ENCODE data around the gene PRIM1. TPM values are rescaled to one million over a fixed set of nuclear protein-coding genes. Genes with fewer than 3 reads are reported as not detected.
"Not testable (repeated sequence)": the region's sequence is repeated elsewhere in the genome, so short reads cannot be mapped to it uniquely, and the experiment has no call there.

Gene PRIM1
- total and polyA plus RNA-seq, 2 of the 4 experiments (the other 2 are of a cell fraction): 8.6 to 12.0 TPM

- intact Hi-C loops (cut with micrococcal nuclease); H2BK5ac ChIP-seq (ENCODE audit: low read depth, low read length, poor library complexity, severe bottlenecking): not testable (repeated sequence)
Observed at GRCh38 chr12:56799345-56799744, 47.2 kb upstream of the PRIM1 start.

GRCh38 chr12:56795791-56796190, 43.7 kb upstream of the PRIM1 start:
- in situ Hi-C loops (cut with MboI; ENCODE audit: low sequenced_read_pairs); DNase-seq; H3K9me3 ChIP-seq (ENCODE audit: control insufficient read depth, insufficient read depth, low read length); H3K23ac ChIP-seq (ENCODE audit: low read depth, low read length); H4K91ac ChIP-seq (ENCODE audit: insufficient read depth, low read depth, low read length); H3K18ac ChIP-seq (ENCODE audit: low read depth, low read length); H3K27ac ChIP-seq (ENCODE audit: insufficient read depth, low read length); H3K4me2 ChIP-seq (ENCODE audit: low read depth, low read length); H3K36me3 ChIP-seq (ENCODE audit: control insufficient read depth, insufficient read depth, low read length); ATAC-seq (ENCODE audit: low read depth); BruUV-seq (replicated peaks); CTCF ChIA-PET; H2AK5ac ChIP-seq (ENCODE audit: low read depth, low read length); H3K9me1 ChIP-seq (ENCODE audit: insufficient read depth, low read length); POLR2A ChIA-PET (ENCODE audit: unreplicated experiment); H4K5ac ChIP-seq (ENCODE audit: low read depth, low read length); H3K4ac ChIP-seq (ENCODE audit: low read depth, low read length); dilution Hi-C loops (cut with HindIII; ENCODE audit: low sequenced_read_pairs, unreplicated experiment); H2BK5ac ChIP-seq (ENCODE audit: low read depth, low read length, poor library complexity, severe bottlenecking); H3K27me3 ChIP-seq (ENCODE audit: control insufficient read depth, insufficient read depth, low read length); H3K4me1 ChIP-seq (ENCODE audit: control insufficient read depth, insufficient read depth, low read length); H4K8ac ChIP-seq (ENCODE audit: low read depth in 2 of 2, low read length in 2 of 2); H2BK20ac ChIP-seq (ENCODE audit: low read depth, low read length); H2AK9ac ChIP-seq (replicated peaks; ENCODE audit: low read depth, low read length, poor library complexity); H2AFZ ChIP-seq (replicated peaks; ENCODE audit: low read length, poor library complexity); H3K14ac ChIP-seq (replicated peaks; ENCODE audit: low read depth, low read length); intact Hi-C loops (cut with micrococcal nuclease); H3K56ac ChIP-seq (ENCODE audit: extremely low read depth, insufficient read depth, low read length); H3K79me1 ChIP-seq (ENCODE audit: low read depth in 1 of 2, low read length in 2 of 2); H3K4me3 ChIP-seq (ENCODE audit: insufficient read depth, low read depth, low read length); H3K9ac ChIP-seq (ENCODE audit: low read depth, low read length); H4K20me1 ChIP-seq (ENCODE audit: insufficient read depth, low read length); H2BK15ac ChIP-seq (ENCODE audit: low read depth, low read length); H2BK120ac ChIP-seq (ENCODE audit: low read depth, low read length): not testable (repeated sequence)
- WGBS, 2 experiments (ENCODE audit: extremely low coverage in 2 of 2, insufficient read length in 1 of 2): 80% methylated on average over 2 of the region's 27 CpGs; no CpG with 5 or more reads in 1 of the 2 experiments

More at GRCh38 chr12:56799345-56799744, 47.2 kb upstream of the PRIM1 start:
- H3K4ac ChIP-seq (ENCODE audit: low read depth, low read length); DNase-seq; H3K4me3 ChIP-seq (ENCODE audit: insufficient read depth, low read depth, low read length); POLR2A ChIA-PET (ENCODE audit: unreplicated experiment); H3K79me1 ChIP-seq (ENCODE audit: low read depth in 1 of 2, low read length in 2 of 2); H4K5ac ChIP-seq (ENCODE audit: low read depth, low read length); H3K14ac ChIP-seq (replicated peaks; ENCODE audit: low read depth, low read length); H3K9ac ChIP-seq (ENCODE audit: low read depth, low read length); in situ Hi-C loops (cut with MboI; ENCODE audit: low sequenced_read_pairs); H3K36me3 ChIP-seq (ENCODE audit: control insufficient read depth, insufficient read depth, low read length); H2AFZ ChIP-seq (replicated peaks; ENCODE audit: low read length, poor library complexity); H4K8ac ChIP-seq (ENCODE audit: low read depth in 2 of 2, low read length in 2 of 2); H4K91ac ChIP-seq (ENCODE audit: insufficient read depth, low read depth, low read length); BruUV-seq (replicated peaks); H3K27me3 ChIP-seq (ENCODE audit: control insufficient read depth, insufficient read depth, low read length); CTCF ChIA-PET; H2BK15ac ChIP-seq (ENCODE audit: low read depth, low read length); H3K4me2 ChIP-seq (ENCODE audit: low read depth, low read length); H3K4me1 ChIP-seq (ENCODE audit: control insufficient read depth, insufficient read depth, low read length); H3K27ac ChIP-seq (ENCODE audit: insufficient read depth, low read length); dilution Hi-C loops (cut with HindIII; ENCODE audit: low sequenced_read_pairs, unreplicated experiment); H3K9me3 ChIP-seq (ENCODE audit: control insufficient read depth, insufficient read depth, low read length); H3K9me1 ChIP-seq (ENCODE audit: insufficient read depth, low read length); ATAC-seq (ENCODE audit: low read depth); H4K20me1 ChIP-seq (ENCODE audit: insufficient read depth, low read length); H2AK5ac ChIP-seq (ENCODE audit: low read depth, low read length); H3K56ac ChIP-seq (ENCODE audit: extremely low read depth, insufficient read depth, low read length); H3K23ac ChIP-seq (ENCODE audit: low read depth, low read length); H2BK120ac ChIP-seq (ENCODE audit: low read depth, low read length); H3K18ac ChIP-seq (ENCODE audit: low read depth, low read length); H2AK9ac ChIP-seq (replicated peaks; ENCODE audit: low read depth, low read length, poor library complexity); H2BK20ac ChIP-seq (ENCODE audit: low read depth, low read length): not testable (repeated sequence)
- WGBS, 2 experiments (ENCODE audit: extremely low coverage in 2 of 2, insufficient read length in 1 of 2): no CpG with 5 or more reads among the region's 6 CpGs

Data from IMR-90 (cell line).